Loucy (cell line): ENCODE results near the gene MBD5.

ENCODE experiments used
- H2AFZ ChIP-seq: fragments of 200-600 bp; sonication (generic); 2 replicates; pipeline ENCODE4 v1.6.0; 2016; ENCODE audit warnings: antibody characterized with exemption, mild to moderate bottlenecking, low read length, moderate library complexity
- H3F3A ChIP-seq: fragments of 200-600 bp; 2 replicates; pipeline ENCODE4 v1.6.0; 2016; ENCODE audit warnings: antibody characterized with exemption, low read depth, mild to moderate bottlenecking
- H3K27me3 ChIP-seq: fragments of 200-600 bp; sonication (generic); 2 replicates; pipeline ENCODE4 v1.6.1; 2014; ENCODE audit warnings: low read length, mild to moderate bottlenecking; ENCODE audit not compliant: insufficient read depth, poor library complexity, severe bottlenecking
- H3K36me3 ChIP-seq: fragments of 200-600 bp; sonication (generic); 2 replicates; pipeline ENCODE4 v1.6.1; 2016; ENCODE audit warnings: low read length; ENCODE audit not compliant: insufficient read depth
- H3K4me1 ChIP-seq: fragments of 200-600 bp; sonication (generic); 2 replicates; pipeline ENCODE4 v1.5.1; 2014; ENCODE audit warnings: low read length, mild to moderate bottlenecking; ENCODE audit not compliant: insufficient read depth, poor library complexity, severe bottlenecking
- H3K4me2 ChIP-seq: fragments of 200-600 bp; sonication (generic); 2 replicates; pipeline ENCODE4 v1.6.0; 2014; ENCODE audit warnings: antibody characterized with exemption, low read length, low read depth, mild to moderate bottlenecking; ENCODE audit not compliant: poor library complexity, severe bottlenecking
- H3K4me3 ChIP-seq: fragments of 200-600 bp; sonication (generic); 2 replicates; pipeline ENCODE4 v1.5.1; 2014; ENCODE audit warnings: low read length, mild to moderate bottlenecking, mixed read lengths; ENCODE audit not compliant: poor library complexity, severe bottlenecking
- H3K79me2 ChIP-seq: fragments of 200-600 bp; sonication (generic); 2 replicates; pipeline ENCODE4 v1.6.1; 2014; ENCODE audit warnings: low read length; ENCODE audit not compliant: insufficient read depth
- H3K9ac ChIP-seq: fragments of 200-600 bp; sonication (generic); 2 replicates; pipeline ENCODE4 v1.6.0; 2014; ENCODE audit warnings: mild to moderate bottlenecking, low read depth, low read length, moderate library complexity; ENCODE audit not compliant: poor library complexity, severe bottlenecking
- H3K9me2 ChIP-seq: fragments of 200-600 bp; sonication (generic); replicated peaks from 2 replicates; pipeline ENCODE4 v1.6.1; 2016; ENCODE audit warnings: low read depth, low read length, mixed read lengths
- H3K9me3 ChIP-seq: fragments of 200-600 bp; sonication (generic); 2 replicates; pipeline ENCODE4 v1.6.1; 2014; ENCODE audit warnings: mild to moderate bottlenecking, antibody characterized with exemption, low read length, low read depth; ENCODE audit not compliant: insufficient read depth
- H4K20me1 ChIP-seq: fragments of 200-600 bp; sonication (generic); 2 replicates; pipeline ENCODE4 v1.6.0; 2014; ENCODE audit warnings: antibody characterized with exemption, low read length, mild to moderate bottlenecking; ENCODE audit not compliant: insufficient read depth, poor library complexity, severe bottlenecking
- CTCF ChIP-seq: fragments of 200-600 bp; sonication (generic); conservative IDR thresholded peaks from 2 replicates; pipeline ENCODE4 v1.5.1; 2014; ENCODE audit warnings: mild to moderate bottlenecking, antibody characterized with exemption, low read length
- EZH2phosphoT487 ChIP-seq: fragments of 200-600 bp; IDR thresholded peaks from 2 replicates; pipeline ENCODE4 v1.6.1; 2018; ENCODE audit warnings: antibody characterized with exemption, mild to moderate bottlenecking, moderate library complexity, borderline replicate concordance

Gene MBD5

GRCh38 chr2:148350199-148350598, 329.3 kb downstream of the MBD5 start:
- Histone ChIP-seq H3K4me2 (no peak overlapping the region), H2AFZ (no peak overlapping the region), H3K36me3 (0 out of 2 replicates have a peak, but pooled peaks cover 4% of the 10 kb centered on the region), H4K20me1 (no peaks in the 10 kb centered on the region), H3K9me2 (no peaks in the 10 kb centered on the region), H3K79me2 (no peaks in the 10 kb centered on the region), H3K27me3 (no peaks in the 10 kb centered on the region), H3K4me3 (no peak overlapping the region), H3K9ac (no peak overlapping the region), H3F3A (no peaks in the 10 kb centered on the region), H3K4me1 (no peaks in the 10 kb centered on the region), H3K9me3 (no peaks in the 10 kb centered on the region)
- TF ChIP-seq CTCF (no peak), EZH2phosphoT487 (no peak)

- no peaks in the 10 kb centered on the region for H3K4me1 ChIP-seq
- no peak overlapping the region for H3K4me2 ChIP-seq
- no peak for TF ChIP-seq CTCF
- TF ChIP-seq EZH2phosphoT487, result no peak
- H3K9ac ChIP-seq, result no peak overlapping the region
- no peak overlapping the region for H2AFZ ChIP-seq
- no peaks in the 10 kb centered on the region for H3F3A ChIP-seq
- no peaks in the 10 kb centered on the region for H3K79me2 ChIP-seq
- H3K4me3 ChIP-seq, result no peak overlapping the region
- no peaks in the 10 kb centered on the region for H3K27me3 ChIP-seq
- H4K20me1 ChIP-seq, result no peaks in the 10 kb centered on the region
- no peaks in the 10 kb centered on the region for H3K9me2 ChIP-seq
- no peaks in the 10 kb centered on the region for H3K9me3 ChIP-seq
- H3K36me3 ChIP-seq, result no peaks in the 10 kb centered on the region
These were observed 330.7 kb downstream of the MBD5 start for GRCh38 chr2:148351437-148352143.

GRCh38 chr2:148358375-148358774, 337.5 kb downstream of the MBD5 start:
- peaks cover 21% of the 10 kb centered on the region for H3K4me1 ChIP-seq
- no peaks in the 10 kb centered on the region for H3K79me2 ChIP-seq
- no peaks in the 10 kb centered on the region for H3K9me2 ChIP-seq
- no peak overlapping the region for H3K9ac ChIP-seq
- no peak overlapping the region for H2AFZ ChIP-seq
- peak overlapping the region; percentile 15 for H3K4me2 ChIP-seq
- H3K9me3 ChIP-seq, result no peaks in the 10 kb centered on the region
- H3K27me3 ChIP-seq, result no peaks in the 10 kb centered on the region
- TF ChIP-seq EZH2phosphoT487, result no peak
- TF ChIP-seq CTCF, result no peak
- H3K4me3 ChIP-seq, result no peak overlapping the region
- no peaks in the 10 kb centered on the region; the same call in 1 of the 2 replicates for H3F3A ChIP-seq
- no peaks in the 10 kb centered on the region for H3K36me3 ChIP-seq
- no peaks in the 10 kb centered on the region for H4K20me1 ChIP-seq
